ENCODE measurements around the gene GPR146.

The GPR146 gene

GRCh38 chr7:1090686-1091643 is 46.6 kb downstream of the GPR146 start:
- in situ Hi-C loops (cut with MboI; ENCODE audit: low sequenced_read_pairs): no loop called here

- in situ Hi-C loops (cut with MboI; ENCODE audit: low sequenced_read_pairs): no loop called here
Measured at GRCh38 chr7:1091644-1092027, 47.3 kb downstream of the GPR146 start.

- in situ Hi-C loops (cut with MboI; ENCODE audit: low sequenced_read_pairs): no loop called here
Measured at GRCh38 chr7:1092161-1092632, 47.9 kb downstream of the GPR146 start.

GRCh38 chr7:1092806-1093501 is 48.6 kb downstream of the GPR146 start:
- in situ Hi-C loops (cut with MboI; ENCODE audit: low sequenced_read_pairs): no loop called here

- in situ Hi-C loops (cut with MboI; ENCODE audit: low sequenced_read_pairs): no loop called here
Measured at GRCh38 chr7:1093502-1093843, 49.1 kb downstream of the GPR146 start.

GRCh38 chr7:1093916-1094508 is 49.7 kb downstream of the GPR146 start:
- in situ Hi-C loops (cut with MboI; ENCODE audit: low sequenced_read_pairs): no loop called here

GRCh38 chr7:1094870-1095269 is 50.5 kb downstream of the GPR146 start:
- in situ Hi-C loops (cut with MboI; ENCODE audit: low sequenced_read_pairs): no loop called here

- in situ Hi-C loops (cut with MboI; ENCODE audit: low sequenced_read_pairs): no loop called here
Measured at GRCh38 chr7:1095621-1096155, 51.3 kb downstream of the GPR146 start.

- in situ Hi-C loops (cut with MboI; ENCODE audit: low sequenced_read_pairs): no loop called here
Measured at GRCh38 chr7:1096156-1097119, 52.1 kb downstream of the GPR146 start.

GRCh38 chr7:1097120-1097504 is 52.8 kb downstream of the GPR146 start:
- in situ Hi-C loops (cut with MboI; ENCODE audit: low sequenced_read_pairs): no loop called here

GRCh38 chr7:1098243-1099153 is 54.2 kb downstream of the GPR146 start:
- in situ Hi-C loops (cut with MboI; ENCODE audit: low sequenced_read_pairs): no loop called here

- in situ Hi-C loops (cut with MboI; ENCODE audit: low sequenced_read_pairs): no loop called here
Measured at GRCh38 chr7:1099154-1099542, 54.8 kb downstream of the GPR146 start.

- in situ Hi-C loops (cut with MboI; ENCODE audit: low sequenced_read_pairs): no loop called here
Measured at GRCh38 chr7:1099637-1100036, 55.3 kb downstream of the GPR146 start.

GRCh38 chr7:1100386-1100785 is 56.0 kb downstream of the GPR146 start:
- in situ Hi-C loops (cut with MboI; ENCODE audit: low sequenced_read_pairs): no loop called here

- in situ Hi-C loops (cut with MboI; ENCODE audit: low sequenced_read_pairs): no loop called here
Measured at GRCh38 chr7:1100834-1101562, 56.7 kb downstream of the GPR146 start.

GRCh38 chr7:1101563-1102431 is 57.5 kb downstream of the GPR146 start:
- in situ Hi-C loops (cut with MboI; ENCODE audit: low sequenced_read_pairs): no loop called here

GRCh38 chr7:1103009-1103788 is 58.9 kb downstream of the GPR146 start:
- in situ Hi-C loops (cut with MboI; ENCODE audit: low sequenced_read_pairs): no loop called here

Data from hTERT RPE-1 (cell line).